CD4-positive, alpha-beta T cell treated with Interleukin-17A for 1 hour (primary cell): Measurements from ENCODE around the gene MS4A1.
"Not testable (repeated sequence)": the region's sequence is repeated elsewhere in the genome, so short reads cannot be mapped to it uniquely, and the experiment has no call there.

ENCODE experiments used
- DNase-seq: peaks from one replicate; pipeline ENCODE4 v3.0.0-alpha.2; 2020

MS4A1 gene

DNA sequence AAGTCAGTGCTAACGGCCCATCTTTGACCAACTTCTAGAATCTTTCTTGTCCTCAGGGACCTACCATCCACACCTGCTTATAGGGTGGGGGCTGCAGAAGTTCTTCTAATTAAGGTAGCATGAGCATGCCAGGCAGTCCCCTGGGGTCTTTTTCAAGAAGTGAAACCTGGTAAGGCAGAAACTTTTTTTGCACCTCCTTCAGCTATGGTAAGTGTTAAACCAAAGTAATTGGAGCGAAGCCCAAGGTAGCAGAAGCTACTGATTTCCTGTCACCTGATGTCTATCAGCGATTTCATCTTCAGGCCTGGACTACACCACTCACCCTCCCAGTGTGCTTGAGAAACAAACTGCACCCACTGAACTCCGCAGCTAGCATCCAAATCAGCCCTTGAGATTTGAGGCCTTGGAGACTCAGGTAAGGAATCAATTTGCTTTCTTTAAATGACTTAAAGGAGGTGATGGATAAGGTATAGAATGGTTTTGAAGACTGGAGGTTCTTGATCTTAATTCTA is at the start of gene MS4A1:
MS4A1 (plus strand) TSS at position 317 of the 512 bp plus-strand sequence. CDS start 6,528 bp downstream, outside the sequence.
- DNase-seq: peak; percentile 36

DNA sequence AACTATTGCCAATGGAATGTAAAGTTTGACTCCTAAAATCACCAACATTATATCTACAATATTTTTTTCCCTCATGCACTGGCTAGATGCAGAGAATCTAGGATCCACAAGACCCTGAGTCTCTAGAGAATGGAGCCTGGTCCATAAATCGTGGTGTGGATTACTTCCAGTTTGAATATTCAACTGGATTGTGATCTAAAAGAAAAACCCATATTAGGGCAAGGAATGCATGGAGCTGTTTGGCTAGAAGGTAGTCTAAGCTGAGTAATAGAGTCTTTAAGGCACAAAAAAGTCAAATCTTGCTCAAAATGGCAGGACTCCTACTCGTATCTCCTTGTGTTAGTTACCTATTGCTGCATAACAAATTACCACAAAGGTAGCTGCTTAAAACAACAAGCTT is 35.6 kb upstream of the MS4A1 start:
- DNase-seq: no peak

- no peak for DNase-seq
Observed at GRCh38 chr11:60422609-60423008, 33.0 kb upstream of the MS4A1 start.

DNA sequence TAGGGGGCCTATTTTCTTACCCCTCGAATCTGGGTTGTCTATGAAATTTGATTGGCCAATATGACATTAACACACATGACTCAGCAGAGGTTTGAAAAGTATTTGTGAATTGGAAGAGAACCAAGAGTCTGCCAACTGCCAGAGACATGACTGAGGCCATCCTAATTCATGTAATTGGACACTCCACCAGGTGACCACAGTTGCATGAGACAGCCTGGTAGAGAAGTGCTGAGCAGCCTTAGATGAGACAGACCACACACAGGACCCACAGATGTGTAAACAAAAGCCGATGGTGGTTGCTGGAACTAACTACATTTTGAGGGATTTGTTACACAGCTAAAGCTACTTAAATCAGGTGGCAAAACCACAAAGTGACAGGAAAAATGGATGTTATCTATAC is 27.1 kb upstream of the MS4A1 start:
- no peak for DNase-seq

- DNase-seq: no peak
Observed at GRCh38 chr11:60429272-60429671, 26.4 kb upstream of the MS4A1 start, which contains the start of gene MS4A5. TSS of gene MS4A5 (plus strand) at chr11:60429572. CDS start at chr11:60429675, 103 bp downstream.

DNA sequence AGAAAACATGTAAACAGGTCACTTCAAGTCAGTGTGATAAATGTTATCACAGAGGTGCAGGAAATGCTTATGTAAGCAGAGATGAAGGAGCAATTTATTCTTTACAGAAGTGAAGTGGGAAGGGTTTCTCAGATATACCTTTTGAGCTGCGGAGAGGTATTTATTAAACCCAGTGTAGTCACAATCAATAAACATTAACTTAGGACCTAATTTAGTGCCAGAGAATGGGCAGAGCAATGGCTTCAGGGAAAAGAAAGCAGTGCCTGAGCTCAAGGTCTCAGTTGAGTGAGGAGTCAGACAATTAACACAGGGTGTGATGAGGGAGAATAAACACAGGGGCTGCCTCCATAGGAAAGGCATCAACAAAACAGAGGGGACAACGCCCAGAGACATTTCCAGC is 24.4 kb upstream of the MS4A1 start:
- DNase-seq: no peak

GRCh38 chr11:60433401-60433800 is 22.2 kb upstream of the MS4A1 start:
- DNase-seq: no peak

DNA sequence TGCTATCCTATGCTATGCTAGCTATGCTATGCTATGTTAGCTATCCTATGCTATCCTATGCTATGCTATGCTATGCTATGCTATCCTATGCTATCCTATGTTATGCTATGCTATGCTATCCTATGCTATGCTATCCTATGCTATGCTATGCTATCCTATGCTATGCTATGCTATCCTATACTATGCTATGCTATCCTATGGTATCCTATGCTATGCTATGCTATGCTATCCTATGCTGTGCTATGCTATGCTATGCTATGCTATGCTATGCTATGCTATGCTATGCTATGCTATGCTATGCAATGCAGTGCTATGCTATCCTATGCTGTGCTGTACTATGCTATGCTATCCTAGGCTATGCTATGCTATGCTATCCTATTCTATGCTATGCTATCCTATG is 8.6 kb upstream of the MS4A1 start:
- DNase-seq: no peak

GRCh38 chr11:60447846-60448245 is 7.8 kb upstream of the MS4A1 start:
- no peak for DNase-seq

- DNase-seq: not testable (repeated sequence)
Observed at GRCh38 chr11:60451185-60451584, 4.5 kb upstream of the MS4A1 start.

GRCh38 chr11:60454212-60454611 is 1.4 kb upstream of the MS4A1 start:
- DNase-seq: no peak

DNA sequence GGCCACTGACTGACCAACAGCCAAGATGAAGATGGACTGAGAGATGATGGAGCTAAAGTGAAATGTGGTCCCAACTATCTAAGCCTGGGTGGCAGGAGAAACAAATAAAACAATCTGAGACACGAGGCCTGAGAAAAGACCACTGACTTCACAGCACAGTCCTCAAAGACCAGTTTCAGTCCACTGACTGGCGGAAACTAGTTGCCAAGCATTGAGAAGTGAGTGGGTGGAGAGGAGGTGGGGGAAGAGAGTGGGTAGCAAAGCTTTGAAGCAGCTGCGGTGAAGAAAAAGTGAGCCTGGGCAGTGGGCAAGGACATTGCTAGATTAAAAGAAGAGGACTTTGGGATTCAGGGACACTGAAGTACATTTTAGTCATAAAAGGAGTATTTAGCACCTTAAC is 1.9 kb downstream of the MS4A1 start:
- no peak for DNase-seq

DNA sequence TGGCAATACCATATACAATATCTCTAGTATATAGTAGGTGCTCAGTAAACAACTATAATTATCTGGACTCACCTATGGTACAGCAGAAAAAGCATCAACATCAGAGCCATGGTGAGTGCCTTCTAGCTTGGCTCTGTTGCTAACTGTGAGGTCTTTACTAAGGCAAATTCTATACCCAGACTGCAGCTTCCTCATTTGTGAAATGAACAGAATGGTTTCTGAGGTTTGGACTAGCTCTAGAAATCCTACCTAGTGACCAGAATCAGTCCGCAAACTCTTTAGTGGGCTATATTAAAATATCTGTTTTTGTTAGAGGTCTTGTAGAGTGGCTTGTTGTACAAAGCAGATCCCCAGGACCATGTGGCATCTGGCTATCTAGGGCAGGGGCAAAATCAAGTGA is 3.7 kb downstream of the MS4A1 start:
- no peak for DNase-seq

- DNase-seq: no peak
Observed at GRCh38 chr11:60468829-60469228, 13.2 kb downstream of the MS4A1 start.

DNA sequence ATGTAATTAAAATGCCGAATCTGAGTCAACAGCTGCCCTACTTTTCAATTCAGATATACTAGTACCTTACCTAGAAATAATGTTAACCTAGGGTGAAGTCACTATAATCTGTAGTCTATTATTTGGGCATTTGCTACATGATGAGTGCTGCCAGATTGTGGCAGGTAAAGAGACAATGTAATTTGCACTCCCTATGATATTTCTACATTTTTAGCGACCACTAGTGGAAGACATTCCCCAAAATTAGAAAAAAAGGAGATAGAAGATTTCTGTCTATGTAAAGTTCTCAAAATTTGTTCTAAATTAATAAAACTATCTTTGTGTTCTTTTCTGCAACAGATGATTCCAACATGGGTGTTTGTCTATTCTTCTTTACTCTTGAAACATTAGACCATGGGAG is 14.1 kb downstream of the MS4A1 start:
- no peak for DNase-seq

DNA sequence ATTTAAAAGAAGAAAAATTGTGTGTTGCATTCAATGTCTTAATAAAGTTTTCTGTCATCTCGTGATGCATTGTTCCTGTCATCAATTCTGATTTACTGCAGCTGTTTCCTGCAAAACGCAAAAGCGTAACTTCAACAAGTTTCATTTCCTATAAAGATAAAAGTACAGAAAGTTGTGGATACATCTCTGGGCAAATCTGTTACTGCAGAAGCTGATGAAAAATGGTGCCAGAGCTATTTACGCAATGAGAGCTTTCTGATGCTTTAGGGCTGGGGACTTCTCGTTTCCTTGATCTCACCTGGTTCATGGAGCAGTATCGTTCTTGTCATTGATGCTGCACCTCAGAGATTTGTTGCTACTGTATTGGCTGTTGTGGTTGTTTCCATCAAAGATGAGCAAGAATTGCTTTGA is 21.4 kb downstream of the MS4A1 start:
- DNase-seq: no peak

DNA sequence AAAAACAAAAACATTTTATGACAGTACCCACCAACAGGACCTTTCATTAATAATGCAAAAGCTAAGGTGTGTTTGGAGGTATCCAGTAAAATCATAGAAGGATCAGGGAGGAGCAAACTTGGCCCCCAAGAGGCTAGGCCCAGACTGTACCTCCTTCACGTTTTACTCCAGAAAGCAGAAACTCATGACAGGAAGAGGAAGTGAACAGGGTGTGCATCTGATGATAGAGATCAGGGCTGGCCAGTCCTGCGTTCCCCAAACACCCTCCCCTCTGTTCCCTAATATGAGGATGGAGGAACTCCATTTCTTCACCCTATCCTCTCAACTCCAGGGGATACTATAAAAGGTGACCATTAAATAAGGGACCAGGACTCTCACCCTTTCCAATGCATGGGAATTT is 26.7 kb downstream of the MS4A1 start:
- DNase-seq: no peak

DNA sequence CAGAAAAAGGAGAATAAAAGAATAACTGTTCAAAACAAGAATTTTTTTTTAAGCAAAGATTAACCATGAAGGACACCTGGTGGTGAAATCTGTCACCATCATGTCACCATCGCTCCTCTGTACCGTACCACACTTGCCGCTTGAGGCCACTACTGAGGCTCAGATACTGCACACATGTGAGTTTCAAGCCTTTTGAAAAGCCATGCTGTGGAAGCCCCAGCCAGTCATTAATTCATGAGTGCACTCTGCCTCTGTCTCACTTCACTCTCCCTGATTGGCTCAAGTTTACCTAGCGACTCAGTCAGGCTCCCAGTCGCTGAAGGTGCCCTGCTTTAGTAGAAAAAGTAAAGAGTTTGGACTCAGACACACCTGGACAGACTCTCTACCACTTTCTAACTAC is 30.3 kb downstream of the MS4A1 start:
- DNase-seq: peak; percentile 30

DNA sequence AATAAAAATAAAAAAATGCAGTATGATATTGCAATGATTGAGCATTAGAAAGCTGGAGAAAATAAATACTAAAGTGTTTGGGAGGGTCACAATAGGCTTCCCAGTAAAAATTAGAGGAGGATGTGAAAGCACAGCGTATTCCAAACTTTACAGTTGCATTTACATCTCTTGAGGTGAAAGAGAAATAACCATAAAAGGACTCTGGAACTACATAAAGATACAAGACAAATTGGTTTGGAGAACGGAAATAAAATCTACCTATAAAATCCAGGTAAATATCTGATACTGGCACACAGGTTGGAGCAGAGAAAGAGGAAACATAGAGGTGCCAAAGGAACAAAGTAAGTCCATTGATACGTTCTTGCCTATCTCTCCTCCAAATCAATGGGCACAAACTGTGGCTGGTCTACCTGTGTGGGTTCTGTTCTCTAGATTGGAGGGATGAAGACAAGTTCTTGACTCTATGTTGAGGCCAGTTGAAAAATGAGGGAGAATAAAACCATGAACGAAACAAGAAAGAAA is 36.9 kb downstream of the MS4A1 start, which contains the start of gene MS4A12:
MS4A12 (plus strand) TSS at position 291 of the 522 bp plus-strand sequence. CDS start 4,541 bp downstream, outside the sequence.
- DNase-seq: no peak

DNA sequence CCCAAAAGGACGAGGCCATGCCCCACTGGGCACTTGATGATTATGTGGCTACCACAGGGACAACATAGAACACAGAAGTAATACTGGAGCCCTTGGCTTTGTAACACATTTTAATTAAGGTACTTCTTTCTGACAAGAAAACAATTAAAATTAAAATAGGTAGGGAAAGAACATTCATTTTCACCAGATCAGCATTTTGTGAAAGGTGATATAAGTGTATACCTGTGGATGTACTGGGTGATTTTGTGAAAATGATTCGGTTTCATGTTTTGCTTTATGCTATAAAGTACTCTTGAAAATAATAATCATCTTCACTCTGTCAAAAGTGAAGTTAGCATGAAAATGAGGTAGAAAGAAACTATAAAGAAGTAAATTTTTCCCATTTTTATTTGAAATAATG is 37.8 kb downstream of the MS4A1 start:
- no peak for DNase-seq

DNA sequence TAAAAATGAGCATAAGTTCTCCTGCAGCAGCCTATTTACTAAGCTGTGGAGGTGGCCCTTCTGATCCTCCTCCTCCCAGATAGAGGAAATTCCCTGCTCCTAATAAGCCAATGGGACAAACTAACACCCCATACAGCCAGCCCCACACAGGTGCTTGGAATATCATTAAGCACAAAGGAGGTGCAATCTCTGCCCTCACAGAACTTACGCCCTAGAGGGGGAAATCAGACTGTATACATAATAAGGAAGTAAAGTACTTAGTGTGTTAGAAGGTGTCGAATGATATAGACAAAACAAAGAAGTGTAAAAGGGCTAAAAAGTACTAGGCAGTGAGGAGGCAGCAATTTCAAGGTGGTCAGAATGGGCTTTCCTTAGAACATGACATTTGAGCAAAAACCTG is 42.8 kb downstream of the MS4A1 start:
- no peak for DNase-seq

DNA sequence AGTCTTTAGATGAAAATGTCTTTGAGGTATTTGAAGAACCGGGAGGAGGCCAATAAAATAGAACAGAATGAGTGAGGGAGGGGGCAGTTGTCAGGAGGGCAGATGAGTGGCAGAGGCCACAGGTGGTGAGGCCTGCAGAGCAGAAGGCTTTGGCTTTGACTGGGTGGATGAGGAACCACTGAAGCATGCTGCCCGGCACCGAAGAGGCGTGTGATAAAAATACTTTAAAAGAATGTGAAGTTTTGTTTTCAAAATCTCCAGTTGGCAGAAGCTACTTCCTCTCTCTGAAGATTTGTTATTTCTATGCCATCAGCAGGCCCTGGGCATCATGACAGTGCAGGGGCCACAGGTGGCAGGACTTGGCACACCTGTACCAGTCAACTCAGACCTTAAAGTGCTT is 43.2 kb downstream of the MS4A1 start:
- DNase-seq: no peak

GRCh38 chr11:60500276-60500910 is 44.7 kb downstream of the MS4A1 start:
- no peak for DNase-seq

DNA sequence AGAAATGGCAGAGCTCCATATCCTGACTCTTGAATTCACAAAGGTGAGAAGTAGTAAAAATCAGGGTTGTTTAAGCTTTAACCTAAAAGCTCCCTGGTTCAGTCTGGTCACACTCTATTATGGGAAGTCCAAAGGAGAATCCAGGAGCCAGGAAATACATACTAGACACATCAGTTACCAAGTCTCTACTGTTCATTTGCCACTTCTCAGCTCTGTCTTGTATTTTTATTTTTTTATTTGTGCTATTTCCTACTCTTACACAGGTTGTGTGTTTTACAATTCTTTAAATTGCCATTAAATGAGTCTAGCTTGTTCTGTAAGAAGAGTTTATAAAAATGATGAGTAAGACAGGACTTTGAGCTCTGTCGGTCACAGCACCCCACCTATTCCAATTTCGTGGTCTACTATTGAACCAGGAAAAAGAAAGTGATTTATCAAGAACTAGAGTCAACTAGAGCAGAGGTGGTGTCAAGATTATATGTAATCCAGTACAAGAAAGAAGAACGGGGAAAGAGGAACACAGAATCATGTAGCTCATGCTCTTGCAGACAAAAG is 46.7 kb downstream of the MS4A1 start:
- DNase-seq: no peak
